Measurements from ENCODE around the gene NBPF1. TPM values are rescaled to one million over a fixed set of nuclear protein-coding genes. Genes with fewer than 3 reads are reported as not detected.
"Not testable (repeated sequence)": the region's sequence is repeated elsewhere in the genome, so short reads cannot be mapped to it uniquely, and the experiment has no call there.

NBPF1 gene
- total RNA-seq, 2 experiments from 2014 or later: 15.0 to 15.9 TPM

- H3K4me3 ChIP-seq (ENCODE audit: low read length); H3K27me3 Mint-ChIP-seq; H3K9me3 Mint-ChIP-seq; H3K27ac ChIP-seq (ENCODE audit: low read depth in 1 of 2, low read length in 2 of 2); ATAC-seq (ENCODE audit: poor library complexity); H3K4me1 ChIP-seq (ENCODE audit: insufficient read depth, low read length); H3K4me1 Mint-ChIP-seq (ENCODE audit: low read depth); H3K36me3 Mint-ChIP-seq (ENCODE audit: low read depth); DNase-seq; intact Hi-C loops (cut with DNase I, micrococcal nuclease); H3K9me3 ChIP-seq (ENCODE audit: control insufficient read depth in 1 of 2, insufficient read depth in 1 of 2, low read length in 2 of 2); H3K27me3 ChIP-seq (ENCODE audit: control insufficient read depth in 1 of 2, insufficient read depth in 2 of 2, low read length in 2 of 2); H3K4me3 Mint-ChIP-seq; H3K27ac Mint-ChIP-seq; H3K36me3 ChIP-seq (ENCODE audit: insufficient read depth, low read length): not testable (repeated sequence)
- ChIA-PET CTCF (interaction anchor here (0.8 kb wide), 1 partner anchor 8 kb away, joined by 4 read pairs; no protein-coding TSS in a partner anchor), POLR2A (interaction anchor here (0.6 to 1.2 kb wide), 2 partner anchors 10 to 31 kb away, joined by 3 to 4 read pairs; no protein-coding TSS in a partner anchor)
These were observed 12.2 kb downstream of the NBPF1 start for GRCh38 chr1:16600855-16601786.

- H3K27me3 Mint-ChIP-seq; POLR2A ChIA-PET; H3K36me3 Mint-ChIP-seq (ENCODE audit: low read depth); H3K4me1 ChIP-seq (ENCODE audit: insufficient read depth, low read length); H3K4me1 Mint-ChIP-seq (ENCODE audit: low read depth); intact Hi-C loops (cut with DNase I, micrococcal nuclease); H3K36me3 ChIP-seq (ENCODE audit: insufficient read depth, low read length); H3K4me3 ChIP-seq (ENCODE audit: low read length); H3K27ac Mint-ChIP-seq; H3K27me3 ChIP-seq (ENCODE audit: control insufficient read depth in 1 of 2, insufficient read depth in 2 of 2, low read length in 2 of 2); H3K9me3 ChIP-seq (ENCODE audit: control insufficient read depth in 1 of 2, insufficient read depth in 1 of 2, low read length in 2 of 2); H3K9me3 Mint-ChIP-seq; DNase-seq; ATAC-seq (ENCODE audit: poor library complexity); H3K4me3 Mint-ChIP-seq; H3K27ac ChIP-seq (ENCODE audit: low read depth in 1 of 2, low read length in 2 of 2): not testable (repeated sequence)
- CTCF ChIA-PET: interaction anchor here (0.9 kb wide), 1 partner anchor 22 kb away, joined by 3 read pairs; no protein-coding TSS in a partner anchor
These were observed 14.0 kb downstream of the NBPF1 start for GRCh38 chr1:16599326-16599725.

GRCh38 chr1:16595216-16595615 is 18.1 kb downstream of the NBPF1 start:
- H3K4me3 ChIP-seq (ENCODE audit: low read length); POLR2A ChIA-PET; H3K4me1 Mint-ChIP-seq (ENCODE audit: low read depth); H3K36me3 ChIP-seq (ENCODE audit: insufficient read depth, low read length); ATAC-seq (ENCODE audit: poor library complexity); H3K4me1 ChIP-seq (ENCODE audit: insufficient read depth, low read length); H3K27me3 Mint-ChIP-seq; H3K36me3 Mint-ChIP-seq (ENCODE audit: low read depth); DNase-seq; CTCF ChIA-PET; H3K27me3 ChIP-seq (ENCODE audit: control insufficient read depth in 1 of 2, insufficient read depth in 2 of 2, low read length in 2 of 2); H3K27ac ChIP-seq (ENCODE audit: low read depth in 1 of 2, low read length in 2 of 2); intact Hi-C loops (cut with DNase I, micrococcal nuclease); H3K9me3 ChIP-seq (ENCODE audit: control insufficient read depth in 1 of 2, insufficient read depth in 1 of 2, low read length in 2 of 2); H3K4me3 Mint-ChIP-seq; H3K9me3 Mint-ChIP-seq; H3K27ac Mint-ChIP-seq: not testable (repeated sequence)

GRCh38 chr1:16591845-16592244 is 21.5 kb downstream of the NBPF1 start:
- ATAC-seq (ENCODE audit: poor library complexity); H3K4me1 Mint-ChIP-seq (ENCODE audit: low read depth); H3K4me3 Mint-ChIP-seq; H3K27ac ChIP-seq (ENCODE audit: low read depth in 1 of 2, low read length in 2 of 2); H3K27me3 ChIP-seq (ENCODE audit: control insufficient read depth in 1 of 2, insufficient read depth in 2 of 2, low read length in 2 of 2); H3K9me3 ChIP-seq (ENCODE audit: control insufficient read depth in 1 of 2, insufficient read depth in 1 of 2, low read length in 2 of 2); H3K36me3 ChIP-seq (ENCODE audit: insufficient read depth, low read length); POLR2A ChIA-PET; CTCF ChIA-PET; H3K27me3 Mint-ChIP-seq; H3K9me3 Mint-ChIP-seq; H3K36me3 Mint-ChIP-seq (ENCODE audit: low read depth); H3K4me3 ChIP-seq (ENCODE audit: low read length); H3K27ac Mint-ChIP-seq; H3K4me1 ChIP-seq (ENCODE audit: insufficient read depth, low read length); DNase-seq; intact Hi-C loops (cut with DNase I, micrococcal nuclease): not testable (repeated sequence)

GRCh38 chr1:16588081-16588480 is 25.3 kb downstream of the NBPF1 start:
- H3K4me1 ChIP-seq (ENCODE audit: insufficient read depth, low read length); intact Hi-C loops (cut with DNase I, micrococcal nuclease); H3K4me3 Mint-ChIP-seq; H3K9me3 Mint-ChIP-seq; POLR2A ChIA-PET; ATAC-seq (ENCODE audit: poor library complexity); H3K27me3 ChIP-seq (ENCODE audit: control insufficient read depth in 1 of 2, insufficient read depth in 2 of 2, low read length in 2 of 2); H3K27me3 Mint-ChIP-seq; H3K36me3 ChIP-seq (ENCODE audit: insufficient read depth, low read length); H3K27ac ChIP-seq (ENCODE audit: low read depth in 1 of 2, low read length in 2 of 2); CTCF ChIA-PET; H3K9me3 ChIP-seq (ENCODE audit: control insufficient read depth in 1 of 2, insufficient read depth in 1 of 2, low read length in 2 of 2); H3K4me1 Mint-ChIP-seq (ENCODE audit: low read depth); H3K36me3 Mint-ChIP-seq (ENCODE audit: low read depth); H3K27ac Mint-ChIP-seq; H3K4me3 ChIP-seq (ENCODE audit: low read length): not testable (repeated sequence)
- DNase-seq: peak in 1 of 14 experiments; percentile 11

GRCh38 chr1:16587639-16588038 is 25.7 kb downstream of the NBPF1 start:
- H3K4me3 Mint-ChIP-seq; POLR2A ChIA-PET; H3K36me3 ChIP-seq (ENCODE audit: insufficient read depth, low read length); H3K4me1 ChIP-seq (ENCODE audit: insufficient read depth, low read length); H3K9me3 Mint-ChIP-seq; H3K27me3 Mint-ChIP-seq; H3K4me1 Mint-ChIP-seq (ENCODE audit: low read depth); H3K27me3 ChIP-seq (ENCODE audit: control insufficient read depth in 1 of 2, insufficient read depth in 2 of 2, low read length in 2 of 2); H3K4me3 ChIP-seq (ENCODE audit: low read length); intact Hi-C loops (cut with DNase I, micrococcal nuclease); DNase-seq; H3K9me3 ChIP-seq (ENCODE audit: control insufficient read depth in 1 of 2, insufficient read depth in 1 of 2, low read length in 2 of 2); H3K27ac Mint-ChIP-seq; H3K36me3 Mint-ChIP-seq (ENCODE audit: low read depth); CTCF ChIA-PET; ATAC-seq (ENCODE audit: poor library complexity); H3K27ac ChIP-seq (ENCODE audit: low read depth in 1 of 2, low read length in 2 of 2): not testable (repeated sequence)

GRCh38 chr1:16565324-16565723 is 48.0 kb downstream of the NBPF1 start:
- H3K4me3 ChIP-seq (ENCODE audit: low read length); intact Hi-C loops (cut with DNase I, micrococcal nuclease); H3K9me3 ChIP-seq (ENCODE audit: control insufficient read depth in 1 of 2, insufficient read depth in 1 of 2, low read length in 2 of 2); H3K27me3 ChIP-seq (ENCODE audit: control insufficient read depth in 1 of 2, insufficient read depth in 2 of 2, low read length in 2 of 2); H3K27ac ChIP-seq (ENCODE audit: low read depth in 1 of 2, low read length in 2 of 2); H3K27ac Mint-ChIP-seq; H3K4me1 ChIP-seq (ENCODE audit: insufficient read depth, low read length); CTCF ChIA-PET; H3K4me3 Mint-ChIP-seq; H3K36me3 ChIP-seq (ENCODE audit: insufficient read depth, low read length); POLR2A ChIA-PET; H3K27me3 Mint-ChIP-seq; DNase-seq; ATAC-seq (ENCODE audit: poor library complexity); H3K4me1 Mint-ChIP-seq (ENCODE audit: low read depth); H3K36me3 Mint-ChIP-seq (ENCODE audit: low read depth); H3K9me3 Mint-ChIP-seq: not testable (repeated sequence)
